Psoas muscle (tissue), 8 donors: ENCODE data around the gene SLC35E1. TPM values are rescaled to one million over a fixed set of nuclear protein-coding genes. Genes with fewer than 3 reads are reported as not detected.

Experiments used
- ATAC-seq, 4 donors: fragments of 200-7000 bp; cut with Tn5 transposase; one replicate each; pipeline ENCODE4 v1.9.1; 2020; ENCODE audit warnings: moderate library complexity in 3 of 4, mild to moderate bottlenecking in 2 of 4
- DNase-seq, 2 donors: peaks; one replicate each; pipeline ENCODE4 v3.0.0-alpha.2; 2020
- H3K27ac ChIP-seq: fragments of 200-600 bp; one replicate; pipeline ENCODE4 v1.8.0; 2022
- H3K27me3 ChIP-seq, 3 donors: fragments of 200-600 bp in 1 of 3; one replicate each; pipeline versions ENCODE4 v1.6.1 to v1.8.0; 2013 to 2022; ENCODE audit warnings: low read length in 2 of 3, mild to moderate bottlenecking in 2 of 3, moderate library complexity in 1 of 3; ENCODE audit not compliant: insufficient read depth in 3 of 3
- H3K36me3 ChIP-seq, 2 donors: fragments of 200-600 bp in 1 of 2; one replicate each; pipeline versions ENCODE4 v1.6.1 to v1.8.0; 2013 to 2022; ENCODE audit warnings: low read depth in 1 of 2, mild to moderate bottlenecking in 1 of 2, moderate library complexity in 1 of 2; ENCODE audit not compliant: insufficient read depth in 1 of 2
- H3K4me1 ChIP-seq: fragments of 200-600 bp; one replicate; pipeline ENCODE4 v1.8.0; 2022
- H3K4me3 ChIP-seq: fragments of 200-600 bp; one replicate; pipeline ENCODE4 v1.8.0; 2022; ENCODE audit warnings: mild to moderate bottlenecking
- H3K9me3 ChIP-seq: fragments of 200-600 bp; one replicate; pipeline ENCODE4 v1.8.0; 2022
- WGBS, 3 donors: extraction: QIAGEN DNeasy Blood & Tissue Kit; methylation state at CpG; one replicate each; pipeline versions ENCODE4 v1.1.6 to v1.1.7; 2013; 5-methylcytosine and 5-hydroxymethylcytosine counted together
- intact Hi-C, 2 donors: fragments of 100-400 bp; cut with DNase I; formaldehyde crosslinking; loops; one replicate each; pipeline versions ENCODE4 v1.11.0 to v1.14.2; 2022
- polyA plus RNA-seq, 3 donors: library from polyadenylated mRNA; stranded (reverse); fragments of 200-250 nt; gene quantifications; one replicate each; pipeline ENCODE4 v1.2.3, GENCODE V29; 2013
- total RNA-seq, 4 donors: library from RNA; stranded (reverse); fragmentation: NEBNext Ultra II Directional in 2 of 4; extraction: Animal tissue kit (Norgen Biotek cat#: 25700) in 2 of 4; gene quantifications; one replicate each; pipeline versions ENCODE4 v1.2.1 to v1.2.4, GENCODE V29; 2021 to 2023
- TF ChIP-seq, protein P1 (sequence below): fragments of 200-600 bp; IDR thresholded peaks from one replicate; pipeline ENCODE4 v1.8.0; 2022; ENCODE audit warnings: antibody characterized with exemption
- donor health status: healthy with polysubstance abuse.
- donor health status: DM: no; HTN: no; CAD: no; lungs with moderate emphysema.
- donor health status: Bipolar disorder and iron deficiency.
- donor health status: healthy.
- donor health status: DM: yes; HTN: yes; CAD: no.
- donor health status: DM: no; HTN: no; CAD: no.
- donor health status: DM: no; HTN: no; CAD: no.
- donor health status: DM: yes; HTN: yes; CAD: no.

Gene SLC35E1
- total and polyA plus RNA-seq, 7 donors, result 17.1 to 42.1 (median 27.4) TPM

DNA sequence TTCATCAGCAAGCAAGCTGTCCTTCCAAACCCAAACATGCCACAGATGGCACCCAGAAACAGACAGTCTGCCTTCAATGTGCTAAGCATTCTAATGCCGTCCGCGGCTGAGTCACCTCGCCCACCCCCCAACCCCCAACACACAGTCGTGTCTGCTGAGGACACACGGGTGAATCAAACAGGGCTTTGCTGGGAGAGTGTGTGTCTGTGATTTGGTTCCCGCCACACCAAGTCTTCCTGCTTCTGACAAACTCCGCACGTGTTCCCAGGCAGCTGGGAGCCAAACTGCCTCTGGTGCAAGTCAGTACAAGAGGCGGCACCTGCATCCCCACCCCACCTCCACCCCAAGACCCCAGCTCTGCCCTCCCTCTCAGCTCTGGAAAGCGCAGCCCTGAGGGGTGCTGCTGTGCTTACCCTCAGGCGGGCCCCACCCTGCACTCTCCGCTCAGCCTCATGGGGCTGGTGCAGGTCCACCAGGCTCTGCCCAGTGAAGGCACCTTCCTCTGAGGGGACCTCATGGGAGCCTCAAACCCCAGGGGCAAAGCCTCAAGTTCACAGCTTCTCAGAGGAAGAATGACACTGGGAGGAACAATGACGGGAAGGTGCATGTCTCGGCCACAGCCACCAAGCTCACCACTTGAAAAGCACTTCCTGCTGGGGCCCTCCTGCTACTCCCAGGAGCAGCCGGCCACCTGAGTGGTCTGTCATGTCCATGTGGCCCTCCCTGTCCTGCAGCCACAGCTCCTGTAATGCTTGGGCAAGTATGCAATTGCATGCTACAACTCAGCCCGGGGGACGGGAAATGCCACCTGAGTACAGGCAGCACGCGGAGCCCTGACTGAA lies 15.0 kb upstream of the SLC35E1 start:
- Histone ChIP-seq H3K36me3 (no peaks in the 10 kb centered on the region), H3K27me3 (no peaks in the 10 kb centered on the region), H3K9me3 (no peaks in the 10 kb centered on the region), H3K4me3 (peak overlapping the region; percentile 36), H3K4me1 (peaks cover 85% of the 10 kb centered on the region), H3K27ac (peak overlapping the region; percentile 93)
- ATAC-seq, result no peak
- intact Hi-C loops, result loop anchor here (5.0 kb wide), 2 partner anchors 35 to 40 kb away; partner anchors contain the start of gene MED26 (in 1 of the 2)
- TF ChIP-seq, protein P1, sequence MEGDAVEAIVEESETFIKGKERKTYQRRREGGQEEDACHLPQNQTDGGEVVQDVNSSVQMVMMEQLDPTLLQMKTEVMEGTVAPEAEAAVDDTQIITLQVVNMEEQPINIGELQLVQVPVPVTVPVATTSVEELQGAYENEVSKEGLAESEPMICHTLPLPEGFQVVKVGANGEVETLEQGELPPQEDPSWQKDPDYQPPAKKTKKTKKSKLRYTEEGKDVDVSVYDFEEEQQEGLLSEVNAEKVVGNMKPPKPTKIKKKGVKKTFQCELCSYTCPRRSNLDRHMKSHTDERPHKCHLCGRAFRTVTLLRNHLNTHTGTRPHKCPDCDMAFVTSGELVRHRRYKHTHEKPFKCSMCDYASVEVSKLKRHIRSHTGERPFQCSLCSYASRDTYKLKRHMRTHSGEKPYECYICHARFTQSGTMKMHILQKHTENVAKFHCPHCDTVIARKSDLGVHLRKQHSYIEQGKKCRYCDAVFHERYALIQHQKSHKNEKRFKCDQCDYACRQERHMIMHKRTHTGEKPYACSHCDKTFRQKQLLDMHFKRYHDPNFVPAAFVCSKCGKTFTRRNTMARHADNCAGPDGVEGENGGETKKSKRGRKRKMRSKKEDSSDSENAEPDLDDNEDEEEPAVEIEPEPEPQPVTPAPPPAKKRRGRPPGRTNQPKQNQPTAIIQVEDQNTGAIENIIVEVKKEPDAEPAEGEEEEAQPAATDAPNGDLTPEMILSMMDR, result no peak
- 44 to 56% (median 50%) methylated on average over 19 to 20 of the region's 20 CpGs for WGBS, 3 donors
- DNase-seq, result no peak

DNA sequence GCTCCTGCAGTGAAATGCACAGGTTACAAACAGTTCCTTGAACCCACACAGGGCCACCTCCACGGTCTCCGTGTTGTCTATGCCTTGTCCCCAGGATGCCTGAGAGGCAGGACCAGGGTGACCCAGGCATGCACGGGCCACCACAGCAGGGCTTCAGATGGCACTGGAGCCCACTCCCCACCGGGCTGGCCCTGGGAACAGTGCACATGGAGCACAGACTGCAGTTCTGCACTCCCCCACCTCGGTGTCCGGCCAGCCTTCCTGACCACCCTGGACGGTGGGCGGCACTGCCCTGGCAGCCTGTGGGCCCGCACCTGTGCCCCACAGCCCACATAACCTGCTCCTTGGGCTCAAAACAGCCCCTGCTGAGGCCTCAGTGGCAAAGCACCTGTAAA lies 14.3 kb upstream of the SLC35E1 start:
- Histone ChIP-seq H3K36me3 (no peaks in the 10 kb centered on the region), H3K4me1 (peaks cover 91% of the 10 kb centered on the region), H3K27me3 (no peaks in the 10 kb centered on the region), H3K4me3 (no peak overlapping the region), H3K9me3 (no peaks in the 10 kb centered on the region), H3K27ac (peak overlapping the region; percentile 93)
- intact Hi-C loops, result loop anchor here (5.0 kb wide), 2 partner anchors 36 to 41 kb away; partner anchors contain the start of gene MED26 (in 1 of the 2)
- TF ChIP-seq, protein P1, result no peak
- ATAC-seq, result no peak
- no peak for DNase-seq
- WGBS, 3 donors, result 82 to 87% (median 87%) methylated on average over 9 of the region's 9 CpGs

DNA sequence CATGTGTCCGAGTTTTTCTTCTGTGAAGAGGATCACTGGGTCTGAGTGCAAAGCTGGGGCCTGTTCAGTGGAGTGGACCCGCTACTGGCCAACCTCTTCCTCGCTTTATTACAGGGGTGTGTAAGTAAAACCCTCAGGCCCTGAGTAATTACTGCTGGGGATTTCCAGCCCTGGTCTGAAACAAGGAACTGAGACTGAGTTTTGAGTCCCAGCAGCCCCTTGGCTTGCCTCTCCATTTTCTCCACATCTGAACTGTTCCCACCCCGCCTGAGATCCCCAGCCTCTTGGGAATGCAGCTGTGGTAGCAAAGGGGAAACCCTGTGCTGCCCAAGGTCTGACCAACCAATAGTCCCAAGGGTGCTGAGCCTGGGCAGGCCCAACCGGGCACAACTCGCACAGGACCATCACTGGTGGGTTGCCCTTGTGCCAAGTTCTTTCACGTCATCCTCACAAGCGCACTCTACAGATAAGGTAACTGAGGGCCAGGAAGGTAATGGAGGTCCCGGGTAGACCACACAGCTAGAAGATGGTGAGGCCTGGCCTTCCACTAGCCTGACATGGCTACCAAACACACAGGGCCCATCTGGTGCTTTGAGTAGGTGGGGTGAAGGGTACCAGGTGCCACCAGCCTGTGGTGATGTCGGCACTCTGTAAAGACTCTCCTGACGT lies 13.7 kb upstream of the SLC35E1 start:
- 76 to 82% (median 77%) methylated on average over 11 of the region's 11 CpGs for WGBS, 3 donors
- ATAC-seq (no peak), DNase-seq (no peak)
- Histone ChIP-seq H3K27ac (peak overlapping the region; percentile 93), H3K27me3 (no peaks in the 10 kb centered on the region), H3K4me3 (peak overlapping the region; percentile 7), H3K4me1 (peaks cover 97% of the 10 kb centered on the region), H3K9me3 (no peaks in the 10 kb centered on the region), H3K36me3 (no peaks in the 10 kb centered on the region)
- intact Hi-C loops, result loop anchor here (5.0 kb wide), 2 partner anchors 36 to 41 kb away; partner anchors contain the start of gene MED26 (in 1 of the 2)
- TF ChIP-seq, protein P1, result no peak

DNA sequence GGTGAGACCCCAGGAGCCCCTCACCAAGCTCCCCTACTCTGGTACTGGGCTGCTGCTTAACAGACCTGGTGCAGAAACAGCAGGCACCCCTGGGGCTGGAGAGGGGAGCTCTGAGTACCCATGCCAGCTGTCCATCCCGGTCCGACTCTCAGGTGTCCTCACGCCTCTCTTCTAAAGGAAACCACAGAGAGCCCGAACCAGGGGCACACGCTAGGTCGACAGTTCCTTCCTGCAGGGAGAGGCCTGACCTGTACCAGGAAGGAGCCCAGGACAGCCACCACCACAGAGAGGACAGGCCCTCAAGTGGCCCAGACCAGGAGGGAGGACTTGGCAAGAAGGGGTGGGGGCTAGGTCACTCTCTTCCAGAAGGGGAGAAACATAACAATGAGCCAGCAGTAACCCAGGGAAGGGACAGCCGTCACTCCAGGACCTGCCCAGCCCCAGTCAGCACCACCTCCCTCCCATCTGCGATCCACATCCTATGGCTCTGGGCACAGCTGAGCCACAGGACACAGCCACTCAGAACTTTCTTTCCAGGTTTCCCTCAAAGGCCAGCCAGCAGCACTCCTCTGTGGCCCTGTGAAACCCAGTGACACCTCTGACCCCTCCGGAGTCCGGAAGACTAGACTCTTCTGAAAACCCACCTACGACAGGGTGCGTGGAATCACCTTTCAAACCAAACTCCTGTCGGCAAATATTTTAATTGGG lies 13.0 kb upstream of the SLC35E1 start:
- peaks cover 99% of the 10 kb centered on the region for H3K4me1 ChIP-seq
- intact Hi-C loops, result loop anchor here (5.0 kb wide), 2 partner anchors 37 to 42 kb away; partner anchors contain the start of gene MED26 (in 1 of the 2)
- H3K9me3 ChIP-seq, result no peaks in the 10 kb centered on the region
- DNase-seq, result no peak
- no peak for ATAC-seq
- TF ChIP-seq, protein P1, result no peak
- 57 to 76% (median 72%) methylated on average over 12 to 13 of the region's 13 CpGs for WGBS, 3 donors
- H3K36me3 ChIP-seq, result no peaks in the 10 kb centered on the region
- no peaks in the 10 kb centered on the region for H3K27me3 ChIP-seq
- H3K4me3 ChIP-seq, result peak overlapping the region; percentile 46
- peak overlapping the region; percentile 93 for H3K27ac ChIP-seq
